ACC112 (cell line): ENCODE measurements around the gene MAMDC2.
A peak's percentile ranks its signal among the peaks of the same experiment; 100 is the strongest.

Source experiments
- H2AFZ ChIP-seq: fragments of 200-600 bp; sonication (generic); one replicate; pipeline ENCODE4 v1.6.0; 2017; ENCODE audit warnings: antibody characterized with exemption, low read length; ENCODE audit not compliant: unreplicated experiment
- H3K27ac ChIP-seq: fragments of 200-600 bp; sonication (generic); 2 replicates; pipeline ENCODE4 v1.5.1; 2014; ENCODE audit warnings: low read depth, mild to moderate bottlenecking, antibody characterized with exemption, low read length, moderate library complexity
- H3K27me3 ChIP-seq: fragments of 200-600 bp; sonication (generic); 2 replicates; pipeline ENCODE4 v1.6.1; 2014; ENCODE audit warnings: mild to moderate bottlenecking, antibody characterized with exemption, low read length, moderate library complexity, mixed read lengths; ENCODE audit not compliant: insufficient read depth
- H3K36me3 ChIP-seq: fragments of 200-600 bp; sonication (generic); 2 replicates; pipeline ENCODE4 v1.6.1; 2016; ENCODE audit warnings: mild to moderate bottlenecking, antibody characterized with exemption, low read length, moderate library complexity, mixed read lengths; ENCODE audit not compliant: insufficient read depth
- H3K4me1 ChIP-seq: fragments of 200-600 bp; sonication (generic); one replicate; pipeline ENCODE4 v1.6.1; 2016; ENCODE audit warnings: low read length, mixed read lengths; ENCODE audit not compliant: insufficient read depth, unreplicated experiment, control insufficient read depth
- H3K4me3 ChIP-seq: fragments of 200-600 bp; sonication (generic); 2 replicates; pipeline ENCODE4 v1.5.1; 2014; ENCODE audit warnings: mild to moderate bottlenecking, low read depth, low read length
- H3K79me2 ChIP-seq: fragments of 200-600 bp; sonication (generic); one replicate; pipeline ENCODE4 v1.6.0; 2016; ENCODE audit warnings: low read length; ENCODE audit not compliant: control insufficient read depth, unreplicated experiment, insufficient read depth

The MAMDC2 gene

GRCh38 chr9:70119786-70120185, 76.1 kb downstream of the MAMDC2 start:
- Histone ChIP-seq H3K4me3 (no peak overlapping the region), H2AFZ (no peak overlapping the region), H3K27ac (peak overlapping the region; percentile 79; the same call in 1 of the 2 replicates), H3K4me1 (peaks cover 51% of the 10 kb centered on the region), H3K79me2 (no peaks in the 10 kb centered on the region), H3K27me3 (no peaks in the 10 kb centered on the region), H3K36me3 (no peaks in the 10 kb centered on the region)

- Histone ChIP-seq H3K4me3 (no peak overlapping the region), H3K36me3 (no peaks in the 10 kb centered on the region), H3K27ac (peak overlapping the region; percentile 79), H3K27me3 (no peaks in the 10 kb centered on the region), H3K79me2 (no peaks in the 10 kb centered on the region), H3K4me1 (peaks cover 47% of the 10 kb centered on the region), H2AFZ (peak overlapping the region; percentile 2)
These were observed 77.3 kb downstream of the MAMDC2 start for GRCh38 chr9:70120834-70121510.

GRCh38 chr9:70121818-70122436, 78.3 kb downstream of the MAMDC2 start:
- H3K27ac ChIP-seq, result no peak overlapping the region; the same call in 1 of the 2 replicates
- H3K27me3 ChIP-seq, result no peaks in the 10 kb centered on the region
- H3K79me2 ChIP-seq, result no peaks in the 10 kb centered on the region
- H3K4me3 ChIP-seq, result no peak overlapping the region
- H3K36me3 ChIP-seq, result no peaks in the 10 kb centered on the region
- H2AFZ ChIP-seq, result no peak overlapping the region
- H3K4me1 ChIP-seq, result peaks cover 43% of the 10 kb centered on the region

- Histone ChIP-seq H3K27me3 (no peaks in the 10 kb centered on the region), H3K4me1 (peaks cover 31% of the 10 kb centered on the region), H3K27ac (no peak overlapping the region), H2AFZ (no peak overlapping the region), H3K36me3 (no peaks in the 10 kb centered on the region), H3K79me2 (no peaks in the 10 kb centered on the region), H3K4me3 (no peak overlapping the region)
These were observed 80.0 kb downstream of the MAMDC2 start for GRCh38 chr9:70123695-70124094.

DNA sequence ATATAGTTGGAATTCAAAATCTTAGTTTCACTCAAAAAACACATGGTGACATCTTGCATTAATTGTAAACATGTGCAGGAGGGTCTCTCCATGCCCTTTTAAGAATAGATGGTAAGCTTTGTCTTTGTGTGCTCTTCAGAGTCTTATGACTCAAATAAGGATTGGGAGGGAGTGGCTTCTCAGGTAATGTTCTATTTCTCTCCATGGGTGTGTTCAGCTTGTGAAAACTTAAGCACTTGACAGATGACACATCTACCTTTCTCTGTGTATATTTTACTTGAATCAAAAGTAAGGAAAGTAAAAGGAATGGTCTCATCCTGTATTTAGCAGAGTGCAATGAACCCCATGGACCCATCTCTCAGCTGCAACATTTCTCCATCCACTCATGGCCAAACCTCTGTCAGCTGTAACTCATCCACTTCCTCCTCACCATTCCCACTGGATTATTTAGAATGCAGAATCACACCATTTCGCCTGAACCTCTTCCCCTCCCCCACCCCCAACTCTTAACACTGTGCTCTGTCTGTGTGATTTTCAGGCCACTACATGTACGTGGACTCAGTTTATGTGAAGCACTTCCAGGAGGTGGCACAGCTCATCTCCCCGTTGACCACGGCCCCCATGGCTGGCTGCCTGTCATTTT, 82.1 kb downstream of the MAMDC2 start:
- H3K4me1 ChIP-seq, result peaks cover 14% of the 10 kb centered on the region
- no peaks in the 10 kb centered on the region for H3K79me2 ChIP-seq
- no peak overlapping the region for H3K4me3 ChIP-seq

GRCh38 chr9:70127036-70127435, 83.4 kb downstream of the MAMDC2 start:
- no peaks in the 10 kb centered on the region for H3K79me2 ChIP-seq
- no peak overlapping the region for H2AFZ ChIP-seq
- H3K4me1 ChIP-seq, result peaks cover 2% of the 10 kb centered on the region
- no peaks in the 10 kb centered on the region for H3K36me3 ChIP-seq
- no peak overlapping the region for H3K27ac ChIP-seq
- H3K4me3 ChIP-seq, result no peak overlapping the region
- no peaks in the 10 kb centered on the region for H3K27me3 ChIP-seq

More for the DNA sequence above, 82.1 kb downstream of the MAMDC2 start:
- Histone ChIP-seq H3K27ac (no peak overlapping the region), H2AFZ (no peak overlapping the region), H3K36me3 (no peaks in the 10 kb centered on the region), H3K27me3 (no peaks in the 10 kb centered on the region)

- H3K4me1 ChIP-seq, result no peaks in the 10 kb centered on the region
- H3K79me2 ChIP-seq, result no peaks in the 10 kb centered on the region
- no peak overlapping the region for H2AFZ ChIP-seq
- H3K27me3 ChIP-seq, result no peaks in the 10 kb centered on the region
- no peak overlapping the region for H3K27ac ChIP-seq
- no peak overlapping the region for H3K4me3 ChIP-seq
- no peaks in the 10 kb centered on the region for H3K36me3 ChIP-seq
These were observed 84.1 kb downstream of the MAMDC2 start for GRCh38 chr9:70127540-70128416.

DNA sequence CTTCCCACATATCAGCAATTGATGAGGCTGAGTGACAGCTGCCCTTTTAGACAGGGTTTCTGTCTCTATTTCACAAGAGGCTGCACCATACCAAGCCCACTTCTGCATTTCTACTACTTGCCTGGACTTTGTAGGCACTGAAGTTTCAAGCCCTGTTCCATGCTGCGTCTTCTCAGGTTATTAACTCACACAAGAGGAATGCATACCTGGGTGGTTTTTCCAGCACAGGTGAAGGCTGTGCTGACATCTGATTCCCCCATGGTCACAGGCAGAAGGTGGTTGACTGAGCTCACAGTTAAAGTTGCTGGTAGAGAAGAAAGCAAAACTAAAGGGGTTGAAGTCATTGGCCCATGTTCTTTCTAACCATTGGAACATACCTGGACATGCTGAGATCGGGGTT, 86.6 kb downstream of the MAMDC2 start:
- Histone ChIP-seq H3K4me3 (no peak overlapping the region), H3K27me3 (no peaks in the 10 kb centered on the region), H2AFZ (no peak overlapping the region), H3K27ac (no peak overlapping the region), H3K36me3 (no peaks in the 10 kb centered on the region), H3K79me2 (no peaks in the 10 kb centered on the region), H3K4me1 (peaks cover 6% of the 10 kb centered on the region)

- Histone ChIP-seq H3K4me1 (peaks cover 16% of the 10 kb centered on the region), H3K4me3 (no peak overlapping the region), H3K79me2 (no peaks in the 10 kb centered on the region), H2AFZ (no peak overlapping the region), H3K36me3 (no peaks in the 10 kb centered on the region), H3K27ac (no peak overlapping the region), H3K27me3 (no peaks in the 10 kb centered on the region)
These were observed 87.6 kb downstream of the MAMDC2 start for GRCh38 chr9:70131296-70131695.
